ENCODE results near the gene GDF3.
"Not testable (repeated sequence)": the region's sequence is repeated elsewhere in the genome, so short reads cannot be mapped to it uniquely, and the experiment has no call there.

The GDF3 gene

DNA sequence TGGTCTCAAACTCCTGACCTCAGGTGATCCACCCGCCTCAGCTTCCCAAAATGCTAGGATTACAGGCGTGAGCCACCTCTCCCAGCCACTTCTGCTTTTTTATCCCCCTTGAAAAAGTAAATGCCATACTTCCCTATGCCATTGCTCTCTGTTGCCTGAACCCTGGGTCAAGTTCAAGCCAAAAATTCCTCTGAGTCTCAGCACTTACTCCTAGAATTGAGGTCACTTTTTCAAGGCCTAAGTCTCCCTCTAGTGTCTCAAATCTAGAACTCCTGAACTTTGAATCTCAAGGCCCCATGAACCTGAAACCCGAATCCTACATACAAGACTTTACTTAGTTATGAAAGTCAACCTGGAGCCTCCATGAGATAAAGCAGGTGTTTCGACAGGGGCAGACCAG lies 28.4 kb downstream of the GDF3 start:
- DNase-seq (ENCODE audit: low spot score): peak; percentile 62

DNA sequence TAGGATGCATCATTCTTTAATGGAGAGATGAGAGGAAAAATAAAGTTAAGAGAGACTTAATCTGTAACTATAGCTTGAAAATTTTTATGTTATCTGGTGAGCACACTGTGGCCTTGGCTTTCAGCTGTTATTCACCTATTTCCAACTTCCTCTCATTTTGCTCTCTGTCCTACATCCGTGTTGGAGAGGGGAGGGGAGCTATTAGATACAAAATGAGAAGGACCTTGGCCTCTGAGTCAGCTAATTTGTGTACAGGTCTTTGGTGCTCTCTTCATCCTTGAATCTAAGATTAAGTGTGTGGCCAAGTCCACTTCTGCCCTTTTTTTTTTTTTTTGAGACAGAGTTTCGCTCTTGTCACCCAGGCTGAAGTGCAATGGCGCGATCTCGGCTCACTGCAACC lies 29.0 kb downstream of the GDF3 start:
- DNase-seq (ENCODE audit: low spot score): no peak

DNA sequence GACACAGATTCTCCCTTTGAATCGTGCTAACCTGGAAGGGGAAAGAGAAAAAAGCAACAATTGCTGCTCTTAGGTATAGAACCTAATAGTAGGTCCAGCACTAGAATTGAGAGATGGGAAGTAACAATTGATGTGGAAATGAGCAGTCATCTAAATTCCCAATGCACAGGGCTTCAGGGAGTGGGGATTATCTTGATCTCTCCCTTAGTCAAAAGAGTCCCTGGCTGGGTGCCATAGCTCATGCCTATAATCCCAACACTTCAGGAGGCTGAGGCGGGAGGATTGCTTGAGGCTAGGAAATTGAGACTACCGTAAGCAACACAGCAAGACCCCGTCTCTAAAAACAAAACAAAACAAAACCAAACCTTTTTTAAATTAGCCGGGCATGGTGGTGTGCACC lies 33.8 kb downstream of the GDF3 start:
- no peak for DNase-seq (ENCODE audit: low spot score)

- no peak for DNase-seq (ENCODE audit: low spot score)
Observed at GRCh38 chr12:7656121-7656520, 39.5 kb downstream of the GDF3 start.

DNA sequence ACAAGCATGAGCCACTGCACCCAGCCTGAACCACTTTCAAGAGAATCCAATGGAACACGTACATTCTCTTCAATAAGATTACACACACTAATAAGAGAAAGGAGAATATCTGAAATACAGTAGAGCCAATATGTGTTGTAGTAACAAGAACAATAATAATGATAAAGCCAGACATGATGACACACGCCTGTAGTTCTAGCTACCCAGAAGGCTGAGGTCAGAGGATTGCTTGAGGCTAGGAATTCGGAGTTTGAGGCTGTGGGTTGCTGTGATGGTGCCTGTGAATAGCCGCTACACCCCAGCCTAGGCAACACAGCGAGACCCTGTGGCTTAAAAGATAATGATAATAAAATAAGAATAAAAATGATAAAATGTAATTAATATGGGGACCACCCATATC lies 45.5 kb downstream of the GDF3 start:
- no peak for DNase-seq (ENCODE audit: low spot score)

DNA sequence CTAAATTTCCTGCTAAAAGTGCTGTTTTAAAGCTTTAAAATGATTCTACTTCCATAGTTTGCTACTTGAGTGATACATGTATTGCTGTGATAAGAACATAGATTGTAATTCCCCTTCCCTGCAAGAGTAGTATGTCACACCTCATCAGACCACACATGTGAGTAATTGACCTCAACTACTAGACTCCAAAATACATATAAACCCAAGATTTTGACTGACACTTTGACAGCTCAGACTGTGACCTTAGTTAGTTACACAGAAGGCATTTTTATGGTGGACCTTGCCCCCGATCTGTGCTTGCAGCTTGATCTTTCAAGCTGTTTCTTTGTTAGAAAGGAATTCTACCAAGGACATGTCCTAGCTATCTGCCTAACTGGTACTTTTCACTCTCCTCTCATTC lies 48.5 kb downstream of the GDF3 start:
- DNase-seq (ENCODE audit: low spot score): no peak

DNA sequence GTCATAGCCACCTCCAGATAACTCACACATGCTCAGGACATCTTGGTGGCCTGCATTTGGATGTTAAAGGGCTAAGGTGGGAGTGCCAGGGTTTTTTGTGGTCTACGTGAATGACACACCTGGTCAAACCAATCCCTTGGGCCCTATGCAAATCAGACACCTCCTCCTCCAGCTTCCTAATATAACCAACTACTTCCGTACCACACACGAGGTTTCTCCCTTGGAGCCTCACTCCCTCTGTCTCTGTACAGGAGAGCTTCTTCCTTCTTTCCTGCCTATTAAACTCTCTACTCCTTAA lies 49.4 kb downstream of the GDF3 start:
- DNase-seq (ENCODE audit: low spot score): no peak

- peak; percentile 46 for DNase-seq (ENCODE audit: low spot score)
Observed at GRCh38 chr12:7645395-7646177, 50.0 kb downstream of the GDF3 start.

DNA sequence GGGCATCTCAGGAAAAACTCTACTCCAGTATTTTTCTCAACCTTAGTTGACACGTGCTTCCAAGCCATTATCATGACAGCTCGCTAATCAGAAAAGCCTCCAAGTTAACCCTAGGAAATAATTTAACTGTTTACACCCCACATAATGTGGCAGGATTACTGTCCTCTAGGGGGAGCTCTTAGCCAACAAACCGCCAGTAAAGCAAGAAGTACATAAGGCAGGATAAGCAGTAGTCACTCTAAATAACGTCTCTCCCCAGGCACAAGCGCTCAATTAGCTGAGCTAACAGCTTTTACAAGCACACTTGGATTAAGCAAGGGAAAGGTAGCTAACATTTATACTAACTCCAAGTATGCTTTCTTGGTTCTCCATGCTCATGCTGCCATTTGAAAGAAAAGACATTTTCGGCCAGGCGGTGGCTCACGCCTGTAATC lies 52.7 kb downstream of the GDF3 start:
- no peak for DNase-seq (ENCODE audit: low spot score)

GRCh38 chr12:7642287-7642686 lies 53.3 kb downstream of the GDF3 start:
- DNase-seq (ENCODE audit: low spot score): no peak

DNA sequence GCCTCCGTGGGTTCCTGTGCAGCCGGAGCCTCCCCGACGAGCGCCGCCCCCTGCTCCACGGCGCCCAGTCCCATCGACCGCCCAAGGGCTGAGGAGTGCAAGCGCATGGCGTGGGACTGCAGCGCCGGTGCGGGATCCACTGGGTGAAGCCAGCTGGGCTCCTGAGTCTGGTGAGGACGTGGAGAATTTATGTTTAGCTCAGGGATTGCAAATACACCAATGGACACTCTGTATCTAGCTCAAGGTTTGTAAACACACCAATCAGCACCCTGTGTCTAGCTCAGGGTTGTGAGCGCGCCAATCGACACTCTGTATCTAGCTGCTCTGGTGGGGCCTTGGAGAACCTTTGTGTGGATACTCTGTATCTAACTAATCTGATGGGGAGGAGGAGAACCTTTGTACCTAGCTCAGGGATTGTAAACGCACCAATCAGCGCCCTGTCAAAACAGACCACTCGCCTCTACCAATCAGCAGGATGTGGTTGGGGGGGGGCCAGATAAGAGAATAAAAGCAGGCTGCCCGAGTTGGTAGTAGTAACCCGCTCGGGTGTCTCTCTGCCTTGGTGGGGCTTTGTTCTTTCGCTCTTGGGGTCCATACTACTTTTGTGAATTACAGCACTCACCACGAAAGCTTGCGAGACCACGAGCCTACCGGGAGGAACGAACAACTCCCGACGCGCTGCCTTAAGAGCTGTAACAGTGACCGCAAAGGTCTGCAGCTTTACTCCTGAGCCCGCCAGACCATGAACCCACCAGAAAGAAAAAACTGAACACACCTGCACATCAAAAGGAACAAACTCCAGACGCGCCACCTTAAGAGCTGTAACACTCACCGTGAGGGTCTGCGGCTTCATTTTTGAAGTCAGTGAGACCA lies 55.2 kb downstream of the GDF3 start:
- DNase-seq (ENCODE audit: low spot score): not testable (repeated sequence)

Measured in AG08395 (cell line).